Stimulated activated CD4-positive, alpha-beta T cell treated with anti-CD3 and anti-CD28 coated beads, Interleukin-1b, Interleukin-23, amount 100 ng/mL, for 48 hours (primary cell): ENCODE data around the gene SCO2.
A peak's percentile ranks its signal among the peaks of the same experiment; 100 is the strongest.

Experiments
- DNase-seq: peaks from one replicate; pipeline ENCODE4 v3.0.0-alpha.2; 2020

Gene SCO2

DNA sequence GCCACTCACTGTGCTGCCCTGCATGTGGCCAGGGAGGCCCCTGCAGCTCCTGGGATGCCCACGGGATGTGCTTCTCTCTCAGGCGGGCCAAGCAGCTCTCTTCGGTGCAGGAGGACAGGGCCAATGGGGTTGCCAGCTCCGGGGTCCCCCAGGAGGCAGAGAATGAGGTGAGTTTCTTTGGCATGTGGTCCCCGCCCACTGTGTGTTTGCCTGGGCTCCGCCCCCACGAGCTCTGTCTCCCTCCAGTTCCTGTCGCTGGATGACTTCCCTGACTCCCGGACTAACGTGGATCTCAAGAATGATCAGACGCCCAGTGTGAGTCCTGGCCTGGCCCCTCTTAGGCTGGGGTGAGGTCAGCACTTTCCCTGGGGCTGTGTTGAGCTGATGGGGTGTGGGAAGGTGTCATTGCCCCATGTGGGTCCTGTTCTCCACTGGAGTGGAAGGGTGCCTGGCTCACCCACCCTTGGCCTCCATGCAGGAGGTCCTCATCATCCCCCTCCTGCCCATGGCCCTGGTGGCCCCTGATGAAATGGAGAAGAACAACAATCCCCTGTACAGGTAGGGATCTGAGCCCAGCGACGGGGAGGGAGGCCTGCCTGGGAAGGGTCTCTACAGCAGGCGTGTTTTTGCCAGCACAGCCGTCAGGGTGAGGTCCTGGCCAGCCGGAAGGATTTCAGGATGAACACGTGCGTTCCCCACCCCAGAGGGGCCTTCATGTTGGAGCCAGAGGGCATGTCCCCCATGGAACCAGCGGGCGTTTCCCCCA lies 7.7 kb downstream of the SCO2 start:
- DNase-seq: no peak

DNA sequence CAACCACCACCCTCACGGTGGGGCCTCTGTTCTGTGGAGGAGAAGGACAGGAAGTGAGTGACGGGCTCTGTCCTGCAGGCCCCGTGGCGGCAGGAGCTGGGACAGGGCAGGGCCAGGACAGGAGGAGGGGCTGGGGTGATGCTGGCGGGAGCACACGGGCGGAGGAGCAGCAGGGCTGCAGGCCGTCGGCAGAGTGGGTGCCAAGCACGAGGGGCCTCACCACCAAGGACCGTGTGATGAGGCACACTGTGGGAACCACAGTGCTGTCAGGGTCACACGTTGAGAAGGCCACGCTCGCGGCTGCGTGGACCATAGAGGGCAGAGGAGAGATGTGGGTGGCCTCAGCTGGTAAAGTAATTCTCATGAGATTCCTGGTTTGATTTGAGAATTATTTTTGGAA lies 8.5 kb downstream of the SCO2 start:
- no peak for DNase-seq

DNA sequence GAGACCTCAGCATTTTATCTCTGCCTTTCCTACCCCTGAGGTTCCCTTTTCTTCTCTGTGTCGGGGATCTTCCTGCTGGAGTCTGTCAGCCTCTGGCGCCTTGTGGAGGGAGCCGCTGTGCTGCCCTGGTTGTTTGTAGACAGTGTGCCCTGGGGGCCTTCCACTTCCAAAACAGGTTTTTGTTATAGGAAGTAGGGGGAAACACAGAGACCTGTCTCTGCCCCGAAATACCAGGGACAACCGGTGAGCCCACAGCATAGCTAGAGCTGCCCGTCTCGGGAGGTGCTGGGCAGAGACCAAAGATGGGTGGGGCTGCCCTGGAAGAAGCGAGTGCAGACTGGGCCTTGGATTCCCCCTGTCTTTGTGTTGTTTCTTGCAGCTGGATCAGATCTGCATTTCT lies 9.3 kb downstream of the SCO2 start:
- DNase-seq: no peak

DNA sequence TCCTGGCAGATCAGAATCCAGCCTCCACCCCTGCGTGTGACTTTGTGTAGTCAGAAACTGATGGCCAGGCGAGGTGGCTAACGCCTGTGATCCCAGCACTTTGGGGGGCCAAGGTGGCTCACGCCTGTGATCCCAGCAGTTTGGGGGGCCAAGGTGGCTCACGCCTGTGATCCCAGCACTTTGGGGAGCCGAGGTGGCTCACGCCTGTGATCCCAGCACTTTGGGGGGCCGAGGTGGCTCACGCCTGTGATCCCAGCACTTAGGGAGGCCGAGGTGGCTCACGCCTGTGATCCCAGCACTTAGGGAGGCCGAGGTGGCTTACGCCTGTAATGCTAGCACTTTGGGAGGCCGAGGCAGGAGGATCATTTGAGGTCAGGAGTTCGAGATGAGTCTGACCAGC lies 12.2 kb downstream of the SCO2 start:
- no peak for DNase-seq

DNA sequence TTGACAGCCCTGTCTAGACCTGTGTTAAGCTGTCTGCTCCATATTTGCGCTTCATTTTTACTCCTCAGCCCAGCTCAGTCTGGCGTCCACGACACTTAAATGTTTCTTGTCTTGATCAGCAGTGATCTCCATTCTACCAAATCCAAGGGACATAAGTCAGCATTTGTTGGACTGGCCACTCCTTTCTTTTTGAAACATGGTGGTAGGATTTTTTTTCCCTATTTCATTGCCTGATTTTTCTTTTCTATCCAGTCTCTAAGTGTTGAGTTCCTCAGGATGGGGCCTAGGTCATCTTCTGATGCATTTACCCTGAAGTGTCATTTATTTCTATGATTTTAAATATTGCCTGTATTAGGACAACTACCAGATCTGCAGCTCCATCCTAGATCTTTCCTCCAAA lies 16.5 kb downstream of the SCO2 start:
- no peak for DNase-seq

DNA sequence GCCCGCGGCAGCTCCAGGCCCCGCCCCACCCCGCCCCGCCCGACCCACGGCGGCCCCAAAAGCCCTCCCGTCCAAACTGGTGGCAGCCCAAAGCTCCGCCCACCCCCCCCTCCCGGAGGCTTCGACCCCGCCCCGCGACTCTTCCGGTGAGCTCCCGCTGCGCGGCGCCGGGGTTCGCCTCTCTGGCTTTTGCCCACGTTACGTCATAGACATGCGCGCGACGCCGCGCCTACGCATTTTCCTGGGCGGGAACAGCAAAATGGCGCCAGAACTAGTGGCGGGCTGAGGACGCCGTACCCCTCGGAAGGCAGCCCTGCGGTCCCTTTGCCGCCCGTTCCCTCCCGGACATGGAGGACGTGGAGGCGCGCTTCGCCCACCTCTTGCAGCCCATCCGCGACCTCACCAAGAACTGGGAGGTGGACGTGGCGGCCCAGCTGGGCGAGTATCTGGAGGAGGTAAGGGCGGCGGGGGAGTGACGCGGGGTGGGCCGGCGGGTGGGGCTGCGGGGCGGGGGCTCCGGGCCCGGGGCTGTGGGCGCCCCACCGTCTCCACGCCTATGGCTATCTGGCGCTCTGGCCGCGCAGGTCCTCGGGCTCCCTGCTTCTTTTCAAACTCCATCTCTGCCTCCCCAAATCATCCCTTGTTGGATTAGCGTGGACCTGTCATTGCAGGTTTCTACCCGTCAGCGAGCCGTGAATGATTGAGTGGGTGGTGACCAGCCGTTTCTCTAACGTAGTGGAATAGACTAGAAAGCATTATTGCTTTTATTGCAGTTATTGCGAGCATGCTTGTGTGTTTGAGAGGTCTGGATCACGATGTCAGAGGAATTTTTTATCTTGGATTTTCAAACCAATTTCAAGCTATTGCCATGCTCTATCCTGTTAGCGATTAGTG lies 17.2 kb downstream of the SCO2 start, which contains the start of gene NCAPH2:
TSS of gene NCAPH2 (plus strand) at position 234 of the 894 bp plus-strand sequence. CDS start at position 348, 114 bp downstream.
- DNase-seq: peak; percentile 97

DNA sequence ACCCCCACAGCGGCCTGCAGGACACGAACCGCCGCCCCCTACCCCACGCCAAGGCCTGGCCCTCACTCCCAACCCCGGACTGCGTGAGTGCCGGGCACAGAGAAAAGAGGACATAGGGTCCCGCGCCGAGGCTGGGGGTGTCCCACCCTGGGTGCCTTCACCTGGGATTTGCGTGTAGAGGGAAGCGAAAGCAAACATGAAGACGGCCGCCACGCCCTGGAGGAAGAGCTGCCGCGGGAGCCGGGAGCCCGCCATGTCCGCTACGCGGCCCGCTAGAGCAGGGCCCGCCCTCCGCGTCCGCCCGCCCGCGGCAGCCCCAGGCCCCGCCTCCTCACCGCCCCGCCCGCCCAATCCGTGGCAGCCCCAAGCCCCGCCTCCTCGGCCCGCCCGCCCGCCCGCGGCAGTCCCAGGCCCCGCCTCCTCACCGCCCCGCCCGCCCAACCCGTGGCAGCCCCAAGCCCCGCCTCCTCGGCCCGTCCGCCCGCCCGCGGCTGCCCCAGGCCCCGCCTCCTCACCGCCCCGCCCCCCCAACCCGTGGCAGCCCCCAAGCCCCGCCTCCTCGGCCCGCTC lies 17.9 kb downstream of the SCO2 start, which contains the start of gene LMF2:
TSS of gene LMF2 (minus strand) at position 282 of the 570 bp plus-strand sequence. CDS start at position 255, 27 bp downstream.
- peak; percentile 92 for DNase-seq

DNA sequence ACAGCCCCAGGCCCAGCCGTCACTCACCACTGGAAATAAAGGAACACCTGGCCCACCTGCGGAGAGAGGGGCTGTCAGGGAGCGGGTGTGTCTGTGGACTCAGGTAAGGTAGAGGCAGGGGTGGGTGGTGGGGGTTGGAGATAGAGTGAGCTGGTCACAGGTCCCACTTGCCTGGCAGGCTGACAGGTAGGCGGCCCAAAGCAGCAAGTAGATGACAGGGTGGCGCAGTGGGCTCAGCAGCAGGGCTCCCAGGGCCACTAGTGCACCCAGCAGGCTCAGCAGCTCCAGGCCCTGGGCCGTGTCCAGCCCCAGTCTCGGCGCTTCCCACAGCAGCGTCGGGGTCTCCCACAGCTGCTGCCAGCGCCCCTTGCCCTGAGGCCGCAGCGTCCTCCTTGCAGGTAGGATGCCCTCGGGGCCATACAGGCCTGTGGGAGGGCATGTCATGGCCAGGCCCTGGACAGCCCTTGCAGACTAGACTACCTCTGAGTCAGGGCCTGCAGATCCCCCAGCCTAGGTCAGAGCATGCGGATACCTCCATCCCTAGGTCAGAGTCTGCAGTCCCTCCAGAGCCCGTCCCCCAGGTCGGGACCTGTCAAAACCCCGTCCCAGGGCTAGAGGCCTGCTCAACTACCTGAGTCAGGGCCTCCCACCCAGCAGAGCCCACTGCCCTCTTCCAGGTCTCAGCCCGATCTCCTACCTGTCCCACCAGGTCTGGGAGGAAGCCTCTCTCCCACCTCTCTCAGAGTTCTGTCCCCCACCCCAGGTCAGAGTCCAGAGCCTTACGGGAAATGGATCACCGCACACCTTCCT lies 18.6 kb downstream of the SCO2 start:
- no peak for DNase-seq

DNA sequence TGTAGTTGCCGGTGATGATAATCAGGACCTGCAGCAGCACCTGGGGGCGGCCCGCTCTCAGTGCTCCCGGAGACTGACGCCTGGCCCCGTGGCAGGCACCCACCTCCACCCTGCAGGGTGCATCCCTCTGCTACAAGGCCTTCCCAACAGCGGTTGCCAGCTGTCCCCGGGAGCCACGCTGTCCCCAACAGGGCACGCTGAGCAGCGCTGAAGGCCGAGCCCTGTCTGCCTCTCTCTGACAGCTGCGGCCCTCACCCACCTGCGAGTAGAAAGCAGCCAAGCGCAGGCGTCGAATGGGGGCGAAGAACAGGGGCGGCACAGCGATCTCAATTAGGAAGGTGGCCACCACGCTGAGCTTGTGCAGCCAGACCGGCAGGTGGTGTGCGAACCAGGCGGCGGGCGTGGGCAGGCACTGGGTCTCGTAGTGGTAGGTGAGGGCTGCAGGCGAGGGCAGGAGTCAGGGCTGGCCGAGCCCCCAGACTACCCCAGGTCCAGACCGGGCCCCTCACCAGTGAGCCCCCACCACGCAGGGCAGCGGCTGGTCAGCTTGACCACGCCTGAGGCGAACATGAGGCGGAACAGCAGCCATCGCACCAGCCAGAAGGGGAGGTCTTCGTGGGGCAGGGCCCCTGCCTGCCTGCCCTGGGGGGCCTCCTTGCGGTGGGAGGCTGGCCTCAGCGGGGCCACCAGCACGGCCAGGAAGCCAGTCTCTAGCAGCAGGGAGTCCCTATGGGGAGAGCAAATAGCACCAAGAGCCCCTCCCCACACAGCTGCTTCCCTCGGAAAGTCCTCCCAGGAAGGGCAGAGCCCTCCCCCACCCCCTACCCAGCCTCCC lies 19.4 kb downstream of the SCO2 start:
- no peak for DNase-seq

DNA sequence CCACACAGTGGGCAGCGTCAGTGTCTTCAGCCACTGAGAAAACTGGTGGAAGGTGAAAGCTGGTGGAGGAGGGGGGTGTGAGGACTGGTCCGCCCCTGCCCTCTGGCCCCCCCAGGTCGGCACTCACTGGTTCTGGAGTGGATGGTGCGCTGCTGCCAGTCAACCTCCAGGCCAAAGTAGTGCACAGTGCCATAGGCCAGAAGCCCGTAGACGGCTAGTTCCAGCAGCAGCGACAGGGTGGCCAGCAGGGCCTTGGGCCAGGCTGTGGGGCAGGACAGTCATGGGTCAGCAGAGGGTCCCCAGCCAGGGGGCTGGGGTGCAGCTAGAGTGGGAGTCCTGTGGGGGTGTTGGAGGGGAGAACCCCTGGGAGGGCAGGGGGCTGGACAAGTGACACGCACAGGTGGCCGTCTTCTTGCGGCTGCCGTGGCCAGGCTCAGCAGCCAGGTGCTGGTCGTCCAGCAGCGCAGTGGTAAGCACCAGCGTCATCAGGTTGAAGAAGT lies 20.1 kb downstream of the SCO2 start:
- DNase-seq: no peak

DNA sequence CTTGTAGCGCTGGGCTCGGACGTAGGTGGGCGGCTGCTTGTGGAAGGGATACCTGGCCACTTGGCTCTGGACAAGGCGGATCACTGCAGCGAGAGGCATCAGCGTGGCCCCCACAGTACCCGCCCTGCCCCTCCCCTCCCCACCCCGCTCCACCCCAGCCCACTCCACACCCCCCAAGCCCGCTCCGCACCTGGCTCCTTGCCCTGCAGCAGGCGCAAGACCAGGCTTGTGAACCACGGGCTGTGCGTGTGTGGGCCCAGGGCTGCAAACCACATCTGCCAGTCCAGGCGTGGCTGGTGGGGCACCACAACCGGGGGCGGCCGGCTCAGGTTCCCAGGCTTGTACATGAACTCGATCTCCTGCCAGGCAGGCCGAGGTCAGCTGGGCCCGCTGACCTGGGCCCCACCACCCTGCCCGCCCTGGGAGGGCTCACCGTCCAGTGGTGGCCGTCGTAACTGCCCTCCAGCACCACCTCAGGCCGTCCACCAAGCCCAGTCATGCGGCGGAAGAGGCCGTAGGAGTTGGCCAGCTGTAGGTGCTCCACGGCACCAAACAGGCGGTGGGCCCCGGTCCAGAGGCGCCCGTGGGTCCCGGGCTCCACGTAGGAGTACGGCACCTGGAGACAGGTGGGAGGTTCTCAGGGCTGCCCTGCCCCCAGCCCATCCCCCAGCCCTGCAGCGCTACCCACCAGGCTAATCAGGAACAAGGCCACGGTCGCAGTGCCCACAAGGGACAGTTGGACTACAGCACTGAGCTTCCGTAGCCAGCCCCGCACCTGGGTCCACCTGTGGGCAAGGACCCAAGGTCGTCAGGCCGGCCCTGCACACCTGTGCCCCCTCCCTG lies 20.8 kb downstream of the SCO2 start:
- no peak for DNase-seq

DNA sequence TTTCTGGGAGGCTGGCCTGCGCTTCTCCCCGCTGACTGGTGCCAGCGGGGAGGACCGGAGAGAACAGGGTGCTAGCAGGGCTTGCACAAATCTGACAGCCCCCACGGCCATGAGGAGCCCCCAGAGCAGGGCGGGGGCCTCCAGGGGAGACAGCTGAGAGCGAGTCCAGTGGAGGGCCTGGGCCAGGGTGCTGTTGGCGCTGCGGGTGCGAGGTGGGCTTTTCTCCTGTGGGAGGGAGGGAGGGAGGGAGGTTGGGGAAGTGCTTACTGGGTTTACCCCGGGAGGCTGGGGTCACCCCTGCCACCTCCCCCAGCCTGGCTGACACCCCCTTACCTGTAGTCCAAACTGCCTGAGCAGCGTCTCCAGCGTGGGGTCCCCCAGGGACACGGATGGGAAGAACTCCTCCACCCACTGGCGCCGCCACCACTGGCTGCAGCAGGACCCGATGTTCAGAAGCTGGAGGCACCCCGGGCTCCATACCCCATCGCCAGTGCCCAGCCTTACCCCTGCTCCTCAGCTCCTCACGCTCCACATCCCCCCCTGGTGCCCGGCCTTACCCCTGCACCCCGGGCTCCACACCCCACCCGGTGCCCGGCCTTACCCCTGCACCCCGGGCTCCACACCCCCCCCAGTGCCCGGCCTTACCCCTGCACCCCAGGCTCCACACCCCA lies 21.8 kb downstream of the SCO2 start:
- DNase-seq: no peak

DNA sequence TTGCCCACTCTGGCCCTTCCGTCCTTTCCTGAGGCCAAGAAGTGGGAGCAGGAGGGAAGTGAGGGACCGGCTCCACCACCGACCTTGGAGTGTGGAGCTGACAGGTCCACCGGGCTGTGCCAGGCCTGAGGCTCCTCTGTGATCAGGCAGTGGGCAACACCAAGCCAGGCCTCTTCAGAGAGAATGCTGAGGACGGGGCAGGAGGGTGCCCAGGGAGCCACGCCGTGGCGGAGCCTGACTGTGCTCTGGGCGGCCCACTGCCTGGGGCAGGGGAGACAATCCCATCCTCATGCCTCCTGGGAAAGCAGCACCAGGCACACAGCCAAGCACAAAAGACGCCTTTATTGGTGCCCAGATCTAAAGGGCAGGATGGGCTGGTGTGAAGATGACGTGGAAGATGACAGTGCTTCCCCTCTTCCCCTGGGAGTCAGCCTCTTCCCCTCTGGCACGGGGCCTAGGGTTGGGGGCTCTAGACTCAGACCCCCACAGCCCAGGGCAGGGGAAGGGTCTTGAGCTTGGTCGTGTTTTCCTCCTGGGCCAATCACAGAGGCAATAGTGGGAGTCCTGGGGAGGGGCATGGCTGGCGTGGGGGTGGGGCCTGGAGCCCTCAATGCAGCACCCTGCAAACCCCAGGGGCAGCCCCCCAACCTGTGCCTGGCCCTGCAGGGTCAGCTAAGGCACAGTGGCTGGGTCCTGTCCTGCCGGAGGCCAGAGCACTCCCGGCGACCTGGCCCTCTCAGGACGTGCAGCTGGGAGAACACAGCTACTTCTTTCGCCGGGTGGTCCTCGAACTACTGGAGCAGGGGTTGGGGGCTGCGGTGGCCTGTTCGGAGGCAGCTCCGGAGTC lies 22.5 kb downstream of the SCO2 start:
- DNase-seq: no peak

DNA sequence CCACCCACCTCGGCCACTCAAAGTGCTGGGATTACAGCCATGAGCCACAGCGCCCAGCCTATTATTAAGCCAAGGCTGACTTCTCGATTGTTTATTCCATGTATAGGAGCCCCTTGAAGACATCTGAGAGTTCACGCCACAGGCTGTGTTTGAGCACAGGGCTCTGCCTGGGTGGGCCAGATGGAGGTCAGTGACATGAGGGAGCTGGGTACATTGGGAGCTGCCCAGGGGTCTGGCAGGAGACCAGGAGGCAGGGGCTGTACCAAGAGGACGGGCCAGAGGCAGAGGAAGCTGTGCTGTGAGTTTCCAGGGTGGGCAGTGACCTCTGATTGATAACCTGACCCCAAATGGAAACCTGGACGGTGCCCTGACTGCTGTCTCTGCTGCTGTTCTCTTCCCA lies 23.3 kb downstream of the SCO2 start:
- DNase-seq: no peak

DNA sequence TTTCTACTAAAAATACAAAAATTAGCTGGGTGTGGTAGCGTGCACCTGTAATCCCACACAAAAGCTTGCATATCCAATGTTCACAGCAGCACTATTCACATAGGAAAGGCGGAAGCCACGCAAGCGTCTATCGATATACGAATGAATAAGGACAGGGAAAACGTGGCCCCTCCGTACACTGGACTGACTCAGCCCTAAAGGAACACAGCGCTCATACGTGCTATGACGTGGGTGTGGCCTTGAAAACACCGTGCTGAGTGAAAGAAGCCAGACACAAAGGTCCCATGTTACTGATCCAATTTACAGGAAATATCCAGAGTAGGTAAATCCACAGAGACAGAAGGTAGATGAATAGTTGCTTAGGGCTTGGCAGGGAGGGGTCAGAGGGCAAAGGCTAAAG lies 24.9 kb downstream of the SCO2 start:
- DNase-seq: no peak

DNA sequence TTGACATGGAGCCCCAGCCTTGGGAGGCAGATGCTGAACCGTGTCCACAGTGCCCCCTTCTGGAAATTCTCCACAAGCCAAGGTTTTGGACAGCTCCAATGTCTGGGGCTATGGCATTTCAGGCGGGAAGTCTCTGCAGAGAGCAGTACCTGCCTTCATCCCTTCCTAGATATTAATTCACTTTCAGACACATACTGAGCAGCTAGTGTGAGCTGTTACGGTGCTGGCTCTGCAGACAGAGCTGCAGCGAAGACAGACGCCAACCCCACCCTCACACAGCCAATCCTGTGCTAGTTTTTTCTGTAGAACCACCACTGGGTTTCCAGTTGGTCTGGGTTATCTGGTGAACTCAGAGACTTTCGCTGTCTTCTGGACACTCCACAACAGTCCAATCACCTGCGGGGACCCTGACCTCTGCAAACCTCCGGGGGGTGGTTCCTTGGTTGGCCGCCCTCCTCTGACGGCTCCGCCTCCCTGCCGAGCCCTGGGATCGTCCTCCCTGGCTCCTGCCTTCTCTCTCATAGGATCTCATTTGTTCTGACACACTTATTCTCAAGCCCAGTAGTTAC lies 27.0 kb downstream of the SCO2 start:
- peak; percentile 70 for DNase-seq

DNA sequence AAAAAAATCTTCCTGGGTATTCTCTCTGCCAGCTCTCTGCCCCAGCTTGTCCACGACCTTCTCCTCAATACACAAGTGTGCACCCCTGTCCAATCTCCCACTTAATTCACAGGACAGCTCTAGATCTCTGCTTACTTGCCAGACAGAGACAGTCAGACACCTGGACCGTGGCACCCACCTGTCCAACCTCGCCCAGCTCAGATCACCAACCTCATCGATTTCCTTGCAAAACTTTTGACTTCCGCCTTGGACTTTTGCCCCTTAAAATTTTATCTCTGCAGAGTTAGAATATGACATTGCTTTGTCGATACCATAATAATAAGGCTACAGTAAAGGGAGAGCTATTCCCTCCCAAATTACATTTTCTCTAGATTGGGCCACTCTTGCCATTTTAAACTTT lies 28.3 kb downstream of the SCO2 start:
- no peak for DNase-seq

DNA sequence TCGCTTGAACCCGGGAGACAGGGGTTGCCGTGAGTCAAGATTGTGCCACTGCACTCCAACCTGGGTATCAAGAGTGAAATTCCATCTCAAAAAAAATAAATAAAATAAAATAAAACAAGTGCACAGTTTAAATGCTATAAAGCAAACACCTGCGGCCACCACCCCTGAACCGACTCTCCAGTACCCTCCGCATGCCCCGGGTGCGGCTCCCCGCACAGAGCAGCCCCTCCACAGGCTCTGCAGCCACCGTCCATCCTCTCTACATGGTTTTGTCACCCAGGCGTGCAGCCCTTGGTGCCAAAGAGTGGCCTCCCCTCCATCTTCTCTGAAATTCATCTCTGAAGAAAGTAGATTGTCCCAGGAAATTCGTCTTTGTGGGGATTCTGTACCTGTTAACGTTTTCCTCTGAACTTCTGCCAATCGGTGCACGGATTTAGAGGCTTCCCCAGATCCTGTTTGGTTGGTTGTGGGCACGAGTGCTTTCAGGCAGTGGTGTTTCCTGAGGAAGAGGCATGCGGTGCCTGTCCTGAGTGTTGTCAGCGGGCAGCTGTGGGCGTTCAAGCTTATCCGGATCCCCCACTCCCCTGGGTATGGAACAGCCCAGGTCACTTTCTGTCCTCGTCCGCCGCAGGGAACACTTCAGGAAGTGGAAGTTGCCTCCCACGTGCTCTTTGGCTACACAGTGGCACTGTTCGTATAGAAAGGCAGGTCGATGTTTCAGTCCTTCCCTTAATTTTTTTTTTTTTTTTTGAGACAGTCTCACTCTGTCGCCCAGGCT lies 34.7 kb downstream of the SCO2 start:
- DNase-seq: no peak
